HEK293T (cell line): ENCODE results near the gene SIGLEC10.

Source experiments
- ELF4 ChIP-seq: fragments of 450-650 bp; IDR thresholded peaks from 2 replicates; pipeline ENCODE4 v1.6.1; 2017; ENCODE audit warnings: antibody characterized with exemption
- FOXA1 ChIP-seq: fragments of 450-650 bp; IDR thresholded peaks from 2 replicates; pipeline ENCODE4 v1.6.1; 2016; ENCODE audit warnings: mild to moderate bottlenecking
- FOXM1 ChIP-seq: fragments of 450-650 bp; IDR thresholded peaks from 2 replicates; pipeline ENCODE4 v1.6.1; 2017; ENCODE audit warnings: mild to moderate bottlenecking, borderline replicate concordance

DNA sequence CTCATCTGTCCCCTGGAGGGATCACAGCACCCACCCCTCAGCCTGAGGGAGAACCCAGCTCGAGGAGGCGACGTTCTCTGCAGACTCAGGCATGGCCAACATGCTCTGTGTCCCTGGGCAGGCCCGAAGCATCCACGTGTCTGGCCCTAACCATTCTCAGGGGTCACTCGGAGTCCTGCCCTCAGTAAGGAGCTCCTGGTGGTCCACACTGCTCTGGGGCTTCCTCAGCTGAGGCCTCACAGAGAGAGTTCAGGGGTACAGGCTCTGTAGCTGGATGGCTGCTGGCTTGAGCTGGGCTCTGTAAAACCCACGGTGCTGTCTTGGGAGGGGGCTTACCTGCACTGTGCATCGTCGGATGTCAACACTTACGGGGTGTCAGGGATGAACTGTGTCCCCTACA is 45.2 kb upstream of the SIGLEC10 start:
- TF ChIP-seq ELF4: no peak
- no peak for TF ChIP-seq FOXM1
- TF ChIP-seq FOXA1: no peak
